Stimulated activated effector memory CD8-positive, alpha-beta T cell treated with anti-CD3 and anti-CD28 coated beads, Interleukin-12 subunit alpha, Interleukin-12 subunit beta, amount 100 ng/mL, for 72 hours (primary cell): ENCODE data around the gene POU3F3.

Experiments
- ATAC-seq: fragments of 150-1000 bp; cut with Tn5 transposase; 2 replicates; pipeline ENCODE4 v1.10.0; 2021
- DNase-seq, 2 donors: peaks; one replicate each; pipeline ENCODE4 v3.0.0; 2021 to 2022; ENCODE audit warnings: low spot score in 2 of 2
- H3K27ac Mint-ChIP-seq: one replicate; pipeline ENCODE4 v1.8.0; 2022; ENCODE audit warnings: mild to moderate bottlenecking, mixed read lengths
- H3K36me3 Mint-ChIP-seq: one replicate; pipeline ENCODE4 v1.8.0; 2022; ENCODE audit warnings: mild to moderate bottlenecking, mixed read lengths
- H3K4me1 Mint-ChIP-seq: one replicate; pipeline ENCODE4 v1.8.0; 2022; ENCODE audit warnings: mixed read lengths
- H3K4me3 Mint-ChIP-seq: one replicate; pipeline ENCODE4 v1.8.0; 2022; ENCODE audit warnings: mild to moderate bottlenecking, mixed read lengths
- H3K9me3 Mint-ChIP-seq: one replicate; pipeline ENCODE4 v1.8.0; 2022; ENCODE audit warnings: mixed read lengths

POU3F3 gene

DNA sequence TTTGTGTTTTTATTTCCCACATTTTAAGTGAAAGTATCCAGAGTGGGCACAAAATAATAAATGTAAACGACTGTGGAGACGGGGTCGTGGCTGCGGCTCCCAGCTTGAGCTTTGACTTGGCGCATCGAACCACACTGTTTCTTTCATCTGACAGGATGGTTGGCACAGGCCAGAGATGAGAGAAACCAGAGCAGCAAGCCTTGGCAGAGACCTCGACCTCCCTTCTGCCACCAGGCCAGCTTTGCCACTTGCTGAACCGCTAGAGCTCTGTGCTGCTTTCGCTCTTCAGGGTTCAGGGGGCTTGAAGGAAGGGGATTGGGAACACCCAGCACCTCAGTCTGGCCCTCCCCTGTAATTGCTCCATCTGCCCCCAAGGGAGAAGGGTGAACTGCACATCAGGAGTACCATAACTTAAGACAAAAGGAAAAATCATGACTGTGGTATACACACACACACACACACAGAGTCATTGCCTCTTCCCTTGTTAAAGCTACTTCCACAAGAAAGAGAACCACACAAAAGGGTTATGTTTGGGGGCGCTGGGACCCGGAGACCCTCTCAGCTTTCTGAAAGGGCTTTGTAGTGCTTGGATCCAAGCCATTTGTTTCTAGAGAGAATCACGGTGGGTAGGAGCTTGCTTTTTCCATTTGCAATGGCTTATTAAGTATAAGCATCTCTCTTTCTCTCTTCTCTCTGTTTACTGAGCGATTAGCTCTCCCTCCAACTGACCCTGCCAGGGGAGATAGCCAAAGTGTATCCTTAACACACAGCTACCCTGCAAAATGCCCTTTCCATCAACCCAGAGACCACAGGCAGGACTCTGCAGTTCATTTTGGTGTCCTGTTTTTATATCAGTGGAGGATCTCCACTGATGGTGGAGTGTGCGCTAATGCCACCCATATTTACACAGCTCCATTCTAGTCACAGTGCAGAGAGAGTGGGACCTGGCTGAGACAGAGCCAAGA lies 23.0 kb downstream of the POU3F3 start:
- no peak for ATAC-seq
- no peak for DNase-seq
- Mint-ChIP-seq H3K4me3 (no peak overlapping the region), H3K9me3 (no peaks in the 10 kb centered on the region), H3K36me3 (no peaks in the 10 kb centered on the region), H3K27ac (no peak overlapping the region), H3K4me1 (peaks cover 14% of the 10 kb centered on the region)

DNA sequence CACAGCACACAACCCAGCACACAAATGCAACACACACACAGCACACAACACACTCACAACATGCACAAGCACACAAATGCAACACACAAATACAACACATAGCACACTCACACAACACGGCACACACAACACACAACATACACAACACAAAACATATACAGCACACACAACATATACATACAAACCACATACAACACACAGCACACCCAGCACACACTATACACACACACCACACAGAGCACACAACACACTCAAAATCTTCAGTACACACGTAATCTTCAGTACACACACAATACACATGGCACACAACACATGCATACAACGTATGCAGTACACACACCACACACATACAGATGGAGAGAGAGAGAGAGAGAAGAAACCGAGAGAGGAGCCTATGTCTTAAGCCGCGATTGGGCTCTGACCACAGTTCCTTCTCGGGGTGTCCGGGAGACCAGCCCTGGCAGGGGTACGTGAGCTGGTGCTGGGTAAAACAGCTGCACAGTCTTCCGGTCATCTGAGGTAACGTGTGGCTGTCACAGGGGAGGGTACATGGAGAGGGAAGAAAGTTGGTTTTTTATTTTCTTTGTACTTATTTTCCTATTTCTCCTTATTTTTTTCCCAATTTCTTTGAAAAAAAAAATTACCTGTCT lies 25.1 kb downstream of the POU3F3 start:
- Mint-ChIP-seq H3K27ac (no peak overlapping the region), H3K4me3 (no peak overlapping the region), H3K36me3 (no peaks in the 10 kb centered on the region), H3K4me1 (peaks cover 3% of the 10 kb centered on the region), H3K9me3 (no peaks in the 10 kb centered on the region)
- DNase-seq = no peak
- ATAC-seq = no peak

GRCh38 chr2:104880076-104880475 lies 26.2 kb downstream of the POU3F3 start:
- Mint-ChIP-seq H3K27ac (no peak overlapping the region), H3K4me1 (no peaks in the 10 kb centered on the region), H3K9me3 (no peaks in the 10 kb centered on the region), H3K36me3 (no peaks in the 10 kb centered on the region), H3K4me3 (no peak overlapping the region)
- DNase-seq (no peak), ATAC-seq (no peak)

GRCh38 chr2:104883357-104883756 lies 29.4 kb downstream of the POU3F3 start:
- Mint-ChIP-seq H3K27ac (no peak overlapping the region), H3K36me3 (no peaks in the 10 kb centered on the region), H3K4me3 (no peak overlapping the region), H3K4me1 (peaks cover 1% of the 10 kb centered on the region), H3K9me3 (no peaks in the 10 kb centered on the region)
- ATAC-seq (no peak), DNase-seq (no peak)

DNA sequence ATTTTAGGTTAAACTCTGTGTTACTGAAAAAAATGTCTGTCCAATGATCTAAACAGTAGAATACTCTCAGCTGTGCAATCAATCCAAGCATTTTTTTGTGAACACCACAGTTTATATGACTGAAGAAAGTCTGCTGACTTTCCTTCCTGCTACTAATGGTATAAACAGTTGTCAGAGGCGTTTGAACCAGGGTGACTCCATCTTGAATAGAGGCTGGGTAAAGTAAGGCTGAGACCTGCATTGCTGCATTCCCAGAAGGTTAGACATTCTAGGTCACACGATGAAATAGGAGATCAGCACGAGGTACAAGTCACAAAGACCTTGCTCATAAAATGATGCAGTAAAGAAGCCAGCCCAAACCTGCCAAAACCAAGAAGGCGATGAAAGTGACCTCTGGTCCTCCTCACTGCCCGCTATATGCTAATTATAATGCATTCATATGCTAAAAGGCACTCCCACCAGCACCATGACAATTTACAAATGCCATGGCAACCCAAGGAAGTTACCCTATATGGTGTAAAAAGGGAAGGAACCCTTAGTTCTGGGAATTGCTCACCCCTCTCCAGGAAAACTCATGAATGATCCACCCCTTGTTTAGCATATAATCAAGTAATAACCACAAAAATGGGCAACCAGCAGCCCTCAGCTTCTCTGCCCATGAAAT lies 31.3 kb downstream of the POU3F3 start:
- no peak for ATAC-seq
- no peak for DNase-seq
- Mint-ChIP-seq H3K36me3 (no peaks in the 10 kb centered on the region), H3K4me3 (no peak overlapping the region), H3K4me1 (peaks cover 7% of the 10 kb centered on the region), H3K27ac (no peak overlapping the region), H3K9me3 (no peaks in the 10 kb centered on the region)

- Mint-ChIP-seq H3K27ac (no peak overlapping the region), H3K4me3 (no peak overlapping the region), H3K36me3 (no peaks in the 10 kb centered on the region), H3K4me1 (peaks cover 7% of the 10 kb centered on the region), H3K9me3 (no peaks in the 10 kb centered on the region)
- DNase-seq = no peak
- ATAC-seq = no peak
These were observed 33.8 kb downstream of the POU3F3 start for GRCh38 chr2:104887676-104888075.

DNA sequence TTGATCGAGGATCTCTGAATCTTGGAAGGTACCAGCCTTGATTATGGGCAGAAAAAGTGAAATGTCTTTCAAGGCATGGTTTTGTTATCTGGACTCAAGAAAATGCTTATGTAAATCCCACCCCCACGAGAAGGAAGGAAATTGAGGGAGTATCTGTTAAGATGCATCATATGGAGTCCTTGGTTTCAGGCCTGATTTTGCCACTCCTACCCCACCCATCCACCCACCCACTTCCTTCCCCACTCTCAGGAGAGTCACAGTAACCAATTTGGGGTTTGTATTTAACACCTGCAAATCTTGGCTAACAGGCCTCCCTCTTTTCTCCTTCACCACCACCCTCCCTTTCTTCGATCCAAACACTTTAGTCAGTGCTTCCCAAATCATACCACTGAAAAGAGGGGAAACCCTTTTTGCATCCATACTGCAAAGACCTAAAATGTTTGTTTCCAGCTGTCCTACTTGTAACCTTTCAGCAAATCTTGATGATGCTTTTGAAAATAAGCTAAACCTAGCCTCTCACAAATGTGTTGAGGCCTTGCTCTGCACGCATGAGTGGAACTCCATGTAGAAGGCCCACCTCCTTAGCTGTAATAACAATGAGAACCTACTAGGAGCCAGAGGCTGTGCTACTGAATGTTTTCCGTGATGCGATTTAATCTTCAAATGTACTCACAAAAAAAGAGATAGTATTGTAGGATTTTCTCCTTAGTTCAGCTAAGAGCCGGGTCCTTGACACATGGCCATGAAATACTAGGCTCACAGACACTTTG lies 34.8 kb downstream of the POU3F3 start:
- H3K4me1 Mint-ChIP-seq = peaks cover 7% of the 10 kb centered on the region
- ATAC-seq = no peak
- no peak overlapping the region for H3K4me3 Mint-ChIP-seq
- H3K9me3 Mint-ChIP-seq = no peaks in the 10 kb centered on the region
- no peak overlapping the region for H3K27ac Mint-ChIP-seq
- no peaks in the 10 kb centered on the region for H3K36me3 Mint-ChIP-seq
- no peak for DNase-seq

GRCh38 chr2:104889291-104889959 lies 35.5 kb downstream of the POU3F3 start:
- Mint-ChIP-seq H3K36me3 (no peaks in the 10 kb centered on the region), H3K4me1 (peaks cover 7% of the 10 kb centered on the region), H3K9me3 (no peaks in the 10 kb centered on the region), H3K27ac (no peak overlapping the region), H3K4me3 (no peak overlapping the region)
- ATAC-seq = no peak
- no peak for DNase-seq

DNA sequence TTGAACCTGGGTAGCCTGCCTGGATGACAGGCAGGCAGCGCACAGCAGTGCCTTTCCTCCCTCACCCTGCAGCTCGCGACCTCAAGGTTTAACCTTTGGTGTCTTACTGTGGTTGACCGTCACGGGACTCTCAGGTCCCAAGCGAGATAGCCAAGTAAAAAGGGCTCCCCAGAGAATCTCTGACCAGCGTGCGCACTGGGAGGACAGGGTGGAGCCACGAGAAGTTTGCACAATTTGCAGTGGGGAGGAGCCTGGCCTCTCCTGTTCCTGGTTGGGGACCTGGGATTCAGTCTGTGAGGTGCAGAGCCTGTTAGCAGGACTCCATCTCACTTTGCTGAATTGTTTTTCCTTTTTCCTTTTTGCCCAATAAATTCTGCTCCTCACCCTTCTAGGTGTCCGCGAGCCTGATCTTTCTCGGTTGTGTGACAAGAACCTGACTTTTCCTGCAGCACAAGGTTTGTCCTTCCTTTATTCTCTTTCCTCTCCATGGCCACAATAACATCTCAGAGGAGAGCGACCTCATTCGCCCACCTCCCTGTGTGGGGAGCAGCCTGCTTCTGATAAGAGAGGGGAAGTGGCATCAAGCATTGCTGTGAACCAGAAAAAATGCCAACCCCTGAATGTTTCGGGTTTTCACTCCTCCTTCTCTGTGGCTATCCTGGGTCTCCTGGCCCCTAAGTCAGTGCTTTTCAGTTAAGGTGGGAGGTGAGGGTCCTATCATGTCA lies 36.2 kb downstream of the POU3F3 start:
- Mint-ChIP-seq H3K4me1 (peaks cover 7% of the 10 kb centered on the region), H3K9me3 (no peaks in the 10 kb centered on the region), H3K4me3 (no peak overlapping the region), H3K27ac (no peak overlapping the region), H3K36me3 (no peaks in the 10 kb centered on the region)
- ATAC-seq (no peak), DNase-seq (no peak)

- H3K36me3 Mint-ChIP-seq = no peaks in the 10 kb centered on the region
- H3K4me3 Mint-ChIP-seq = no peak overlapping the region
- H3K27ac Mint-ChIP-seq = no peak overlapping the region
- peaks cover 7% of the 10 kb centered on the region for H3K4me1 Mint-ChIP-seq
- DNase-seq (no peak), ATAC-seq (no peak)
- H3K9me3 Mint-ChIP-seq = no peaks in the 10 kb centered on the region
These were observed 36.8 kb downstream of the POU3F3 start for GRCh38 chr2:104890685-104891069.

GRCh38 chr2:104891145-104891544 lies 37.2 kb downstream of the POU3F3 start:
- Mint-ChIP-seq H3K9me3 (no peaks in the 10 kb centered on the region), H3K27ac (no peak overlapping the region), H3K36me3 (no peaks in the 10 kb centered on the region), H3K4me3 (no peak overlapping the region), H3K4me1 (peaks cover 7% of the 10 kb centered on the region)
- no peak for DNase-seq
- ATAC-seq = no peak

GRCh38 chr2:104896446-104896845 lies 42.5 kb downstream of the POU3F3 start:
- no peaks in the 10 kb centered on the region for H3K36me3 Mint-ChIP-seq
- no peak for ATAC-seq
- DNase-seq = no peak
- H3K27ac Mint-ChIP-seq = no peak overlapping the region
- H3K4me3 Mint-ChIP-seq = no peak overlapping the region
- H3K9me3 Mint-ChIP-seq = no peaks in the 10 kb centered on the region
- no peaks in the 10 kb centered on the region for H3K4me1 Mint-ChIP-seq

- DNase-seq (no peak), ATAC-seq (no peak)
- H3K36me3 Mint-ChIP-seq = no peaks in the 10 kb centered on the region
- no peaks in the 10 kb centered on the region for H3K4me1 Mint-ChIP-seq
- no peak overlapping the region for H3K4me3 Mint-ChIP-seq
- no peak overlapping the region for H3K27ac Mint-ChIP-seq
- no peaks in the 10 kb centered on the region for H3K9me3 Mint-ChIP-seq
These were observed 43.7 kb downstream of the POU3F3 start for GRCh38 chr2:104897515-104898184.

- Mint-ChIP-seq H3K36me3 (no peaks in the 10 kb centered on the region), H3K9me3 (no peaks in the 10 kb centered on the region), H3K27ac (no peak overlapping the region), H3K4me3 (no peak overlapping the region), H3K4me1 (no peaks in the 10 kb centered on the region)
- no peak for DNase-seq
- no peak for ATAC-seq
These were observed 46.7 kb downstream of the POU3F3 start for GRCh38 chr2:104900608-104901007.
